NCI-H345 (cell line): ENCODE data around the gene NEXN.
"Not testable (repeated sequence)": the region's sequence is repeated elsewhere in the genome, so short reads cannot be mapped to it uniquely, and the experiment has no call there.

Experiments used
- DNase-seq: peaks from one replicate; lab custom pipeline; 2025; lab: John Stamatoyannopoulos, UW

The NEXN gene

DNA sequence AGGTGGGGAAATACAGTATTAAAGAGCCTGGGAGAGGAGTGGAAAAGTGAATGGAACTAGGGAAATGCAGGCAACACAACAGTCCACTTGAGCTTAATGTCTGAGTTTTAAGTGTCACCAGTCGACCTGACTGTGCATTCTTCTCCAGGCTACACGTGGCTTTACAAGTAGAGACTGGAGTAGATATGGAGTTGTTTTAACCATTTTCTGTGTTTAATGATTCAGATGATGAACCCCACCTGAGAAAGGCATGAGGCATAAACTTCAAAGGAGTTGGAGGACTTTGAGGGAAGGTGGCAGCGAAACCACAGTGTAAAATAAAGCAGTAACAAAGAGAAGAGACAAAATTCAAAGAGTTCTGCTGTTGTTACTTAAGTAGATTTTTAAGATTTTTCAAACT, 77.9 kb downstream of the NEXN start:
- no peak for DNase-seq

DNA sequence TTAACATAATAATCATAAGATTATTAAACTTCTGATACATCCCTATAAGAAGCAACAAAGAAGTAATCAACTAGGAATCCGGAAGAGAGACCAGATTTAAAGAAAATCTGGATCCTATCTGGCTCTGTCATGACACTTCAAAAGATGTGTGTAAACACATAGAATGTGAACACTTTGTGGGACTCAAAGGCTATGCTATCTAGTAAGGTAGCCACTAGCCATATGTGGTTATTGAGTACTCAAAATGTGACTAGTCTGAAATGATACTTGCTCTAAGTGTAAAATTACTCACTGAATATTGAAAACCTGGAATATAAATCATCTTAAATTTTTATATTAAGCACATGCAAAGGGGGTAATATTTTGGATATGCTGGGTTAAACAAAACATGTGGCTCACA, 81.8 kb downstream of the NEXN start:
- DNase-seq, result no peak

DNA sequence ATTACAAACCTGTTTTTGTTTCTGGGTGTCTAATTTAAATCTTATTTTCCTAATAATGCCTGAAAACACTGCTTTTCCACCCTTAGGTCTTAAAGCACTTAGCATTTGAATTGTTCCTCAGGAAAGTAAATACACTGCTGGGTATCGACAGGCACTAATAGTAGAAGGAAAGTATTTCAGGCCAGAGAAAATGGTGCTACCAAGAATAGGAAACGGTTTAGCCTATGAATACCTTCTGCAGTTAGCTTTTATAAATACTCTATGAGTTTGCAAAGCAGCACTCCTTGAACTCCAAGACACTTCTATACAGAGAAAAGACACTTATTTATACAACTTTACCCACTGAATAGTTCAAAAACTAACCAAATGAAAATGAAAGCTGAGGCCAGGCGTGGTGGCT, 83.7 kb downstream of the NEXN start:
- no peak for DNase-seq

DNA sequence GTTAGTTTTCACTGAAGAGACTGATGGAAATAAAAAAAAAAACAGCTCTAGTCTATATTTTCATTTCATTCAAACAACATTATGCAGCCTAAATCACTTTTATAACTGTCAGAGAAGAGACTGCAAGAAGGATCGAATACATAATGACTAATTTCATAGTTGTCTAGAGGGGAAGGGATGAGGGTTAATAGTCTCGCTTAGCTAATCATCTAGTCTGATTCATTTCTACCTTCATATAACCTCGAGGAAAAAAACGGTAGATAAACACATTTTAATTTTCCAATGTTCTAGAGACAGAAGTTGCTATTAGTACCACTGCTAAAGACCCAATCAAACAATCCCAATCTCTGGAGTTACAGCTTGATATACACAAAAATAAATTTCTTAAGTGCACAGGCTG, 87.0 kb downstream of the NEXN start:
- DNase-seq, result no peak

DNA sequence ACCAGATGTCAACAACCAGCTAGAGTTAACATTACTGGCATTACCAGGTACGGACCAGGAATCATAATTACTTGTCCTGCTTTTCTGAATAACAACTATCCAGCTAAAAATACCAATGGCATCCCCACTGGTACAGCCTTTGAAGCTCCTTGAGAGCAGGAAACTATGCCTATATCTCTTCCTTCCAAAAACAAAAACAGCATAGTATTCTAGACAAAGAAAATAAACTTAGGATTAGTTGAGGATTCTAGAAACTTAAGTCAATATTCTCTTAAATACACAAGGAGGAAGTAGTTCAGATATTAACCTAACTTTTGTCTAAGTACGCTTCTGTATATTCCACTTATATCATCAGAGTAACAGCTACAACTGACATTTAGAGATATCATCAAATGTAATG, 87.5 kb downstream of the NEXN start:
- DNase-seq, result no peak

DNA sequence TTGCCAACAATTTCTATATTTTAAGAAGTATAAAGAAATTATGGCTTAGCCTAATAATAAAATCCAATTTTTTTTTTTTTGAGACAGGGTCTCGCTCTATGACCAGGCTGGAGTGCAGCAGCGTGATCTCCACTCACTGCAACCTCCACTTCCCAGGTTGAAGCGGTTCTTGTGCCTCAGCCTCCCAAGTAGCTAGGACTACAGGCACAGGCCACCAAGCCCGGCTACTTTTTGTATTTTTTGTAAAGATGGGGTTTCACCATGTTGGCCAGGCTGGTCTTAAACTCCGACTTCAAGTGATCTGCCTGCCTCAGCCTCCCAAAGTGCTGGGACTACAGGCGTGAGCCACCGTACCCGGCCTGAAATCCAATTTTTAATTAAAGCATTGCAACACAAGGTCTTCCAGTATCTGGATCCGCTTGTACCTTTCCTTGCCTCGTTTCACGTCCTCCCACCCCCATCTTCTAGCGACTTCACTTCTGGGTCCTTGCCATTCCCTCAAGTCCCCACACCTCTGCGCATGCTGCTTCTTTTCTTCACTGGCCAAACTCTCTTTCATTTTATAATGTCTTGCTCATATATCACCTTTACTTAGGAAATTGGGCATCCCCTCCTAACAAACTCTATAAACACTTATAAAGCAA, 88.1 kb downstream of the NEXN start:
- no peak for DNase-seq

DNA sequence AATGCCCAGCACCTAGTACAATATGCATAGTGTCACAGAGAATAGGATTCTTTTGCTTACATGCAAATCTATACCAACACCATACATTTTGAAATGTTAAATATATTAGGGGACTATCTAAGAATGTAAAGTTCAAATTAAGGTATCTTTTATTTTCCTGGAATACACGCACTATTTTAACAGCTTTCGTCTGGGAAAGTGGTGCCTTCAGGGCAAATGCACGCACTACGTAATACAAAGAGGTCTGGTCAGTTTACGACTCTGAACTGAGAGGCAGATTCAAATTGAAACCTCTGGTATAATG, 89.5 kb downstream of the NEXN start:
- DNase-seq, result no peak

DNA sequence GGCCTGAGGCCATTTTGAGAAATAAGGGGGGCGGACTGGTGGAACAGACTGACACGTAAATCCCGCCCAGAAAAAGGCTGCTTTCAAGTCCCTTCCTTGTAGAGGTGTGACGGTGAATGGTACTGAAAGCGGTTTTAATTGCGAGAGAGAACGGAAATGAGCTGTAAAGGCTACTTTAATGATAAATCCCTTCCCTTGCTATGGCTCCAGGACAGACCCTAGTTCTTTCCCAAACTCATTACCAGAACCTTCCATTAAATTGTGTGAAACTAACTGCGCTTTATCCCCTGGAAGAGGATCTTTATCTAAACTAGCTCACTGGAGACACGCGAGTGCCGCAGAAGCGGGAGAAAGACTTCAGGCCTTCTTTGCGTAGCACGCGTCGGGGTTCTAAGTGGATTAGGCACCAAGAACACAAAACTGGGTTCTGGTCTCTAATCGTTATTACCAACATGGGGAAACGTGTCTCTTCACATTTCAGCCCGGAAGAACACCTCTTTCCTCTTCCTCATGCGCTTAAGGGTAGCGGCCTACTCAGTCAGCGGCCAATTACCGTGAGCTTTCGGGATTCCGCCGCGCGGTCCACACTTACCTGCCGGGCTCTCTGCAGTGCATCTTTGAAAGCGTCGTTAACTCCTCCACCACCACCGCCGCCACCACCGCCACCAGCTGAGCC, 90.0 kb downstream of the NEXN start:
- peak; percentile 85 for DNase-seq

DNA sequence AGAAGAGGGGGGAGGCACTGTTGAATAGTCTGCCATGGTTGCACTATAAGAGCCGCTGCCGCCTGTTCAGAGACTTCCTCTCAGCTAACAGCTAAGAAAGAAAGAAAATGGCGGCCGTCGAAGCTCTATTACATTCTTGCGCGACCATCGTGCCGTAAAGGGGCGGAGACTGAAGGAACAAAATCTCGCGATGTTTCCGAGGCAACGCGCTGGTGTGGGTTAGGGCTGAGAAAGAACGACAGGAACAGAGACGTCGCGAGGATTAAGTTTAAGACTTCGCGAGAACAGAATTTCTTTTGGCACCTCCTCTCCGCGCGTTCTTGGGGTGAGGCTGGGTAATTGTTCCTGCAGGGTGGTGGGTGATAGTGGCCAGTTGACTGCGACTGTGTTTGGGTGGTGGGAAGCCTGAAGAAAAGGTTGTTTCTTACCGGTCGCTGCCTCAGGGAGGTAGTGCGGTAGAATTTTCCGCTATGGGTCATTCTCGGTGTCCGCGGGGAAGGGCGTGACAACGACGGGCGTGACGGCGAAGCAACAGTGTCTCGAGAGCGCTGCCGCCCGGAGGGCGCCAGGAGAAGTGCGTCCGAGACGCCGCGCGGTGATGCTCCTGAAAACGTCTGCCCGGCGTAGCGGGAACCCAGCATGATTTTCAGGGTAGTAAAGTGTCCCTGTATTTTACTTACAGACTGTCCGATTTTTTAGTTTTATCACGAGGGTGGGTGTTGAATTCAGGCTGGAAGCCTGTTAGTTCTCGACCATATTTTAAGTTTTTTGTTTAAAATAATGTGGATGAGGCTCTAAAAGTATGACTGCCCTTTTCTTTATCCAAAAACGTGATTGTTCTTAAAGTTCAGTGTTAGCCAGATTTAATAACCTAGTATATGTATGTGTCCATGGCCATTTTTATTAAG, 90.8 kb downstream of the NEXN start, which contains the start of gene FUBP1:
Gene FUBP1, minus strand, starts transcription at position 104 of the 908 bp plus-strand sequence. Its CDS starts 68 bp downstream, at position 36.
- peak; percentile 99 for DNase-seq

DNA sequence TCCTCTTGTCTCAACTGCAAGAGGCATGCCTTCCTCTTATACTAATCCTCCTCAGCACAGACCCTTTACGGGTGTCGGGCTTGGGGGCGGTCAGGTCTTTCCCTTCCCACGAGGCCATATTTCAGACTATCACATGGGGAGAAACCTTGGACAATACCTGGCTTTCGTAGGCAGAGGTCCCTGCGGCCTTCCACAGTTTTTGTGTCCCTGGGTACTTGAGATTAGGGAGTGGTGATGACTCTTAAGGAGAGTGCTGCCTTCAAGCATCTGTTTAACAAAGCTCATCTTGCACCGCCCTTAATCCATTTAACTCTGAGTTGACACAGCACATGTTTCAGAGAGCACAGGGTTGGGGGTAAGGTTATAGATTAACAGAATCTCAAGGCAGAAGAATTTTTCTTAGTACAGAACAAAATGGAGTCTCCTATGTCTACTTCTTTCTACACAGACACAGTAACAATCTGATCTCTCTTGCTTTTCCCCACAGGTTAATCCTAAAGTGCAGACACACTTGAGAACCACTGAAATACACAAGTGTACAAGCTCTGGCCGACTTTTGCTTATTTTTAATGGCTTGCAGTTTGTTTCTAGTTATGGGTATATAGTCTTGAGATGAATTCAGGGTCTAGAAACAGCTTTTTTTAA, 95.0 kb downstream of the NEXN start:
- DNase-seq, result not testable (repeated sequence)

DNA sequence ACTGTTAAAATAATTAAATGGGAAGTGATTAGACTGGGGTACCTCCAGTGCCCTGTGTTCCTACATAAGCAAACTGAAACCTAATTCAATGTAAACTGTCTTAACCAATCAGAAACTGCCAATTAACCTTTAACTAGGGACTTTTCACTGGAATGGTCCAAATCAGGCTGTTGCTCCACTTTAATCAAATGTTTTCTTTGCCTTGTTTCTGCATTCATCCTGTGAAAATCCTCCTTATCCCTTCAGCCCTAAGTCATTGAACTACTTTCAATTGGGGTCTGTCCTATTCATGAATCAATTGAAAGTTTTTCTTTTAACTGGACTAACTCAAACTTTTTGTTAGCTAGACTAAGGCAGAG, 95.6 kb downstream of the NEXN start:
- DNase-seq, result no peak

DNA sequence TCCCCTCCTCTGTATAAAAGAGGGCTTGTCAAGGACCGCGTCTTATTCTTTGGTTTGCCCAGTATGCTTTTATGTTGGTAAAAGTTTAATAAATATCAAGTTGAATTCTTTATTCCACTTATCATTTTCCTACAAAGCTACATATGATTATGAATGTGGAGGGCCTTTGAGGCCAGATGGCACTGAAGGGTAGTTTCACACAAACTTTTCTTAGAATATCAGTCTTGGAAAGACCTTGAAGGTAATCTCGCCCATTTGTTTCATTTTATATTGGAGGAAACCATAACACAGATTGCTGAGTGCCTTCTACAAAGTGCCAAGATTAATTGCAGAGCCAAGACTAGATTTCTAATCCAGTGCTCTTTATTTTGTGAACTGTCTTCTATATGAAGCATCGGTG, 96.2 kb downstream of the NEXN start:
- no peak for DNase-seq

DNA sequence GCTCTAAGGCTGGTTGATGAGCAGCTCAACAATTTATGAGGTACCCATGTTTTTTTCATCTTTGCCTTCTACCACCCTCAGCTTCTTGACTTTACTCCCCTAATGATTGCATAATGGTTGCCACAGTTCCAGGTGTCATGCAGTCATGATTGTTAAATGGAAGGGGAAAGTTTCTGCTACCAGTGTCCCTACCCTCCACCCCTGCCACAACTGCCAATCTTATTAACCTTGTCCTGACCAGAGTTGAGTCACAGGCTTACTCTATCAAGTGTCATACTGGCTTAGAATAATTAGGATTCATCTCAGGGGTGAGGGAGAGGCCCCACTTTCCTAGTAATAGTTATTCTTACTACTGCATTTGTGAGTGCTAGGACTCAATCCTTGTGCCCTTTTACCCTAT, 98.4 kb downstream of the NEXN start:
- no peak for DNase-seq

DNA sequence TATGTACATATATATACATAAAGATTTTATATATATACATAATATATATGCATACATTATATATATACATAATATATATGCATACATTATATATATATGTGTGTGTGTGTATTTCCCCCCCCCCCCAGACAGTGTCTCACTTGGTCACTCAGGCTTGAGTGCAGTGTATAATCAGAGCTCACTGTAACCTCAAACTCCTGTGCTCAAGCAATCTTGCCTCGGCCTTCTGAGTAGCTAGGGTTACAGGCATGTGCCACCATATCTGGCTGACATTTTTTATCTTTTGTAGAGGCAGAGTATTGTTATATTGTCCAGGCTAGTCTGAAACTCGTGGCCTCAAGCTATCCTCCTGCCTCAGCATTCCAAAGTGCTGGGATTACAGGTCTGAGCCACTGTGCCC, 99.5 kb downstream of the NEXN start:
- DNase-seq, result no peak

DNA sequence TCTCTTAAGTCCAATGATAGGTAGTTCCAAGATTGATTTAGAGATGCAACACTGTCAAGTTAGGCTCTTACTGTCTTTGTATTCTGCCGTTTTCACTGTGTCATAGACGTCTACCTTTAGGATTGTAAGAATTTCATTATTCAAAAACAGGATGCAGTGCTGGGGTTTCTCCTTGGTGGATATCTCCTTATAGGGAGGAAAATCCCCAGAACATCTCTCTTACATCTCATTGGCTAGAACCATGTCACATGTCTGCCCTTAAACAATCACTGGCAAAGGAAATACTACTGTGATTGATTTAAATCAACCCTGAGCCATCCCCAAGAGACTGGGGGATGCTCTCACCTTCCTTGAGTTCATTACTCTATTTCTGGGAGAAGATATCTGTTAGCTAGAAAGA, 101.3 kb downstream of the NEXN start:
- DNase-seq, result no peak

DNA sequence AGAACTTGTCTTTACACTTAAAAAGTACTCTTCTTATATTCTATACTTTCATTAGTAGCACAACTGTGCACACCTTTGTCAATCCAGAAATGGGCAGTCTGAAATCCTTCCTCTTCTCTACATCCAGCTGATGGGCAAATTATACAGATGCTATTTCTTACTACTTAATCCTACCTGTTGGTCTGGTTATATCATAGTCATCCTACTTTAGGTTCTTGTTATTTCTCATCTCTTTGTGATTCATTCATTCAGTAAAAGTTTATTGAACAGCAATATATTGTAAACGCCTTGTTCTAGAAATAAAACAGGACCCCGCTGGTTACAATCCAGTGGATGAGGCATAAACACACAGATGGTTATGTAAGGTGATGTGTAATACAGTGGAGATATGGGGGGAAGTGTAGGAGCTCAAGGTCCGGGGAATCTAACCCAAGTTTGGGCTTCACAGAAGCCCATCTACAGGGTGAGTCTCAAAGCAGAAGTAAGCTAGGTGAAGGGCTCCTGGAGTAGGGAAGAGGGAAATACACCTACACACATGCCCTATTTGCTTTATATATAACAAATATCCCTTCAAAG, 102.3 kb downstream of the NEXN start:
- no peak for DNase-seq

DNA sequence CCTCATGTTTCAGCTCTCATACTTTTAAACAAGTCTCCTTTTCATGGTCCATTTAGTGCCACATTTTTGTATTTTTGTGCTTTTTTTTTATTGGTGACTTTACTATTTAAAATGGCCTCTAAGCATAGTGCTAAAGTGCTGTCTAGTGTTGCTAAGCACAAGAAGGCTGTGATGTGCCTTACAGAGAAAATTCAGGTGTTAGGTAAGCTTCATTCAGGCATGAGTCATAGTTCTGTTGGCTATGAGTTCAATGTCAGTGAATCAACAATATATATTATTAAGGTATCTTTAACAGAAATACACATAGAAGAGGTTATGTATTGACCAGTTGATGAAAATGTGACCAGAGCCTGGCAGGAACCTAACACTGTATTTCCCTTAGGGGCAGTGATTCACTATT, 103.2 kb downstream of the NEXN start:
- DNase-seq, result no peak
